GM23248 (cell line): Measurements from ENCODE around the gene ELFN1. TPM values are rescaled to one million over a fixed set of nuclear protein-coding genes. Genes with fewer than 3 reads are reported as not detected.

Experiments used
- DNase-seq: peaks from one replicate; pipeline ENCODE4 v3.0.0-alpha.2; 2015
- H2AFZ ChIP-seq: fragments of 200-600 bp; sonication (generic); 2 replicates; pipeline ENCODE4 v1.6.1; 2016; ENCODE audit warnings: antibody characterized with exemption
- H3F3A ChIP-seq: fragments of 200-600 bp; sonication (generic); 2 replicates; pipeline ENCODE4 v1.6.1; 2016; ENCODE audit warnings: mild to moderate bottlenecking, antibody characterized with exemption, mixed run types; ENCODE audit not compliant: insufficient read depth
- H3K27ac ChIP-seq: fragments of 200-600 bp; sonication (generic); 2 replicates; pipeline ENCODE4 v1.5.1; 2016; ENCODE audit warnings: mild to moderate bottlenecking
- H3K27me3 ChIP-seq: fragments of 200-600 bp; sonication (generic); replicated peaks from 2 replicates; pipeline ENCODE4 v1.6.1; 2016; ENCODE audit warnings: mild to moderate bottlenecking; ENCODE audit not compliant: insufficient read depth
- H3K36me3 ChIP-seq: fragments of 200-600 bp; sonication (generic); 2 replicates; pipeline ENCODE4 v1.6.1; 2016; ENCODE audit warnings: low read depth, mild to moderate bottlenecking
- H3K4me1 ChIP-seq: fragments of 200-600 bp; sonication (generic); 2 replicates; pipeline ENCODE4 v1.6.1; 2016; ENCODE audit warnings: mild to moderate bottlenecking; ENCODE audit not compliant: insufficient read depth
- H3K4me2 ChIP-seq: fragments of 200-600 bp; sonication (generic); one replicate; pipeline ENCODE4 v1.6.1; 2016; ENCODE audit warnings: mild to moderate bottlenecking; ENCODE audit not compliant: unreplicated experiment
- H3K4me3 ChIP-seq: fragments of 200-600 bp; sonication (generic); 2 replicates; pipeline ENCODE4 v1.5.1; 2016; ENCODE audit warnings: mild to moderate bottlenecking
- H3K79me2 ChIP-seq: fragments of 200-600 bp; sonication (generic); 2 replicates; pipeline ENCODE4 v1.6.1; 2016; ENCODE audit warnings: mild to moderate bottlenecking; ENCODE audit not compliant: insufficient read depth
- H3K9ac ChIP-seq: fragments of 200-600 bp; sonication (generic); 2 replicates; pipeline ENCODE4 v1.6.1; 2016; ENCODE audit warnings: mild to moderate bottlenecking
- H3K9me2 ChIP-seq: fragments of 200-600 bp; sonication (generic); 2 replicates; pipeline ENCODE4 v1.6.1; 2016; ENCODE audit warnings: mixed run types, mild to moderate bottlenecking, moderate library complexity; ENCODE audit not compliant: insufficient read depth
- H3K9me3 ChIP-seq: fragments of 200-600 bp; sonication (generic); one replicate; pipeline ENCODE4 v1.6.1; 2017; ENCODE audit warnings: low read depth
- H4K20me1 ChIP-seq: fragments of 200-600 bp; sonication (generic); 2 replicates; pipeline ENCODE4 v1.6.0; 2016; ENCODE audit not compliant: insufficient read depth
- EZH2 ChIP-seq: fragments of 200-600 bp; sonication (generic); IDR thresholded peaks from 2 replicates; pipeline ENCODE4 v1.6.1; 2018; ENCODE audit warnings: antibody characterized with exemption, mild to moderate bottlenecking; ENCODE audit not compliant: insufficient read depth, poor library complexity, severe bottlenecking
- EZH2phosphoT487 ChIP-seq: fragments of 200-600 bp; sonication (generic); IDR thresholded peaks from 2 replicates; pipeline ENCODE4 v1.6.1; 2018; ENCODE audit warnings: antibody characterized with exemption, moderate library complexity, mild to moderate bottlenecking, low read depth; ENCODE audit not compliant: insufficient read depth
- WGBS, 2 experiments: methylation state at CpG; one replicate each; pipeline ENCODE4 v1.1.6; 2015 to 2017; ENCODE audit warnings: low lambda C conversion rate in 2 of 2, low coverage in 1 of 2; ENCODE audit errors: missing lambda C conversion rate in 2 of 2; 5-methylcytosine and 5-hydroxymethylcytosine counted together
- in situ Hi-C: fragments of 300-500 bp; cut with MboI; formaldehyde crosslinking; loops from 2 replicates; pipeline ENCODE4 v1.15.0; 2020
- polyA plus RNA-seq: library from polyadenylated mRNA; unstranded; fragments of >200 nt; fragmentation: Nextera tagmentation; extraction: Ambion mirVana; gene quantifications from 2 replicates; pipeline ENCODE4 v1.2.1, GENCODE V29; 2016
- total RNA-seq: library from RNA; depleted of rRNA; stranded (reverse); fragments of >200 nt; shearing (Covaris generic); gene quantifications from 2 replicates; pipeline ENCODE4 v1.2.3, GENCODE V29; 2014; rRNA removed

The ELFN1 gene
- total RNA-seq (5.1 and 6.2 TPM in 2 replicates), polyA plus RNA-seq (0.13 and 0.19 TPM in 2 replicates)

DNA sequence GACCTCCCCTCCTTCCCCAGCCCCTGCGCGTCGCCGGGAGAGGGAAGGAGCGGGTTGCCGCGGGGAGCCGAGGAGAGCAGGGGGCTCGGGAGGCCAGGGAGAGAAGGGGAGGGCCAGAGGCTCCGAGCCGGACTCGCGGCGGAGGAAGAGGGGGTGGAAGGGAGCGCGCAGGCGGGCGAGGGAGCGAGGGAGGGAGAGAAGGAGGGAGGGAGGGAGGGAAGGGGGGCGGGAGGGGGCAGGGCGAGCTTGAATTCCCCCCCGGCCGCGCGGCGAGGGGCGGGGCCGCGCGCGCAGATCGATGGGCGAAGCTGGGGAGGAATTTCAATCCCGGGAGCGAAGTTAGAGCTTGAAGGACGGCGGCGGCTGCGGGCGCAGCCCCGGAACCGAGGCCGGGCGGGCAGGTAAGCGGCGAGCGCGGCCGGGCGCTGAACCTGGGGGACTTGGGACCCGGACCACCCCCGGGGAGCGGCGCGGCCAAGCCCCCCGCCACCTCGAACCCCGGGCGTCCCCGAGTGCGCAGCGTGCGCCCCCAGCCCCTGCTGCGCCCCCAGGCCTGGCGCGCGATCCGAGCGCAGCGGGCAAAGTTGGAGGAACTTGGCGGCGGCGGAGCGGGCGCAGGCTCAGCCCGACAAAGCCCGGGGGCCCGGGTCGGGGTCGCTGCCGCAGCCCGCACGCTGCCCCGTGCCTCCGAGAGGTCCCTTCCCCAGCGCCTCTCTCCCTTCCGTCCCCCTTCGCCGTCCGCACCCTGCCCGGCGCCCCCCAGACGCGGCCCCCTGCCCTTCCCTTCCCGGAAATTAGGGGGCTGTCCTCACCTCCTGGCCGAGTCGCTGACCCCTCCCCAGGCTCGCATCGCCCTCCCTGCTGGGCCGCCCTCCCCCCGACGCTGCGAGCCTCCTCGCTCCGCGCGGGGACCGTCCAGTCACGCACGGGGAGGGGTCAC is at the start of gene ELFN1:
ELFN1 (plus strand) TSS at position 324 of the 940 bp plus-strand sequence. CDS start 74,320 bp downstream, outside the sequence.
- no peaks in the 10 kb centered on the region for H3K9me2 ChIP-seq
- in situ Hi-C loops: no loop called here
- 3 to 15% methylated on average over 9 to 88 of the region's 110 CpGs for WGBS, 2 experiments
- H3K9ac ChIP-seq: no peak within 1 kb of the TSS
- no peak within 1 kb of the TSS for H3K27ac ChIP-seq
- H3K27me3 ChIP-seq: peaks cover 4% of the 10 kb centered on the region; the same call in 1 of the 2 replicates
- H3K4me2 ChIP-seq: peak within 1 kb of the TSS; percentile 57
- no peak within 1 kb of the TSS for H2AFZ ChIP-seq
- H3K9me3 ChIP-seq: no peaks in the 10 kb centered on the region
- no peaks in the 10 kb centered on the region for H3K4me1 ChIP-seq
- no peak for TF ChIP-seq EZH2
- no peak for TF ChIP-seq EZH2phosphoT487
- 0 out of 2 replicates have a peak, but pooled peaks cover 5% of the 10 kb centered on the region for H3F3A ChIP-seq
- DNase-seq: peak; percentile 49
- no peaks in the 10 kb centered on the region for H4K20me1 ChIP-seq
- H3K4me3 ChIP-seq: peak within 1 kb of the TSS; percentile 60
- no peaks in the 10 kb centered on the region for H3K79me2 ChIP-seq
- no peaks in the 10 kb centered on the region for H3K36me3 ChIP-seq

DNA sequence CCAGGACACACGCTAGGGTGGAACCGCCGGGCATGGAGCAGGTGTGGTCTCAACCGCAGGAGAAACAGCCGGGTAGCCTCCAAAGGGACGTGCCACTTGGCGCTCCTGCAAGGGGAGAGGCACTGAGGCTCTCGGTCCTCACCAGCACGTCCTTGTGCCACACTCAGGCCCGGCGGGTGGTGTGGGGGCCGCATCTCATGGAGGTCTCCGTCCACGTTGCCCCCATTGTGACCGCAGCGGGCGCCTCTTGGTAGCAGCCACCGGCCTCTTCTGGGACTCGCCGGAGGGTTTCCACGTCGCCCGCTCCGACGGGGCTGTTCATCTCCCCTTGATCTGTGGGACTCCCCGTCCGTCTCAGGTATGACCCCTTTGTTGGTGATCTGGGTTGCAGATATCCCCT is 49.2 kb upstream of the ELFN1 start:
- WGBS, 2 experiments: 49 to 51% methylated on average over 25 to 27 of the region's 27 CpGs
- no peak for DNase-seq

DNA sequence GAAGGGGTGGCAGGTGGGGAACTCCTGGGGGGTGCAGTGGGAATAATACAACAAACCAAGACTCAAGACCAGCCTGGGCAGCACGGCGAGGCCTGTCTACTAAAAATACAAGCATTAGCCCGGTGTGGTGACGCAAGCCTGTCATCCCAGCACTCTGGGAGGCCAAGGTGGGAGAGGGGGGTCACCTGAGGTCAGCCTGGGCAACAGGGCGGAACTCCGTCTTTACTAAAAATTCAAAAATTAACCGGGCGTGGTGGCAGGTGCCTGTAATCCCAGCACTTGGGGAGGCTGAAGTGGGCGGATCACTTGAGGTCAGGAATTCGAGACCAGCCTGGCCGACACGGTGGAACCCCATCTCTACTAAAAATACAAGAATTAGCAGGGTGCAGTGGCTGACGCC is 48.4 kb upstream of the ELFN1 start:
- Histone ChIP-seq H3F3A (no peaks in the 10 kb centered on the region), H2AFZ (no peak overlapping the region), H3K4me3 (no peak overlapping the region), H3K36me3 (no peaks in the 10 kb centered on the region), H3K79me2 (no peaks in the 10 kb centered on the region), H3K9me2 (no peaks in the 10 kb centered on the region), H4K20me1 (no peaks in the 10 kb centered on the region), H3K9me3 (no peaks in the 10 kb centered on the region), H3K9ac (no peak overlapping the region), H3K27ac (no peak overlapping the region), H3K4me1 (no peaks in the 10 kb centered on the region), H3K4me2 (no peak overlapping the region), H3K27me3 (0 out of 2 replicates have a peak, but pooled peaks cover 6% of the 10 kb centered on the region)
- in situ Hi-C loops: no loop called here
- 74 to 75% methylated on average over 13 of the region's 13 CpGs for WGBS, 2 experiments
- DNase-seq: no peak
- TF ChIP-seq EZH2 (no peak), EZH2phosphoT487 (no peak)

More for the DNA sequence above, 49.2 kb upstream of the ELFN1 start:
- no peak overlapping the region for H2AFZ ChIP-seq
- H3K79me2 ChIP-seq: no peaks in the 10 kb centered on the region
- no peaks in the 10 kb centered on the region for H3F3A ChIP-seq
- no peak overlapping the region for H3K9ac ChIP-seq
- no peak overlapping the region for H3K4me3 ChIP-seq
- in situ Hi-C loops: no loop called here
- no peaks in the 10 kb centered on the region for H4K20me1 ChIP-seq
- no peaks in the 10 kb centered on the region for H3K4me1 ChIP-seq
- no peaks in the 10 kb centered on the region for H3K9me3 ChIP-seq
- no peak overlapping the region for H3K27ac ChIP-seq
- no peak overlapping the region for H3K4me2 ChIP-seq
- H3K36me3 ChIP-seq: no peaks in the 10 kb centered on the region
- no peaks in the 10 kb centered on the region for H3K9me2 ChIP-seq
- 0 out of 2 replicates have a peak, but pooled peaks cover 6% of the 10 kb centered on the region for H3K27me3 ChIP-seq
- TF ChIP-seq EZH2 (no peak), EZH2phosphoT487 (no peak)

DNA sequence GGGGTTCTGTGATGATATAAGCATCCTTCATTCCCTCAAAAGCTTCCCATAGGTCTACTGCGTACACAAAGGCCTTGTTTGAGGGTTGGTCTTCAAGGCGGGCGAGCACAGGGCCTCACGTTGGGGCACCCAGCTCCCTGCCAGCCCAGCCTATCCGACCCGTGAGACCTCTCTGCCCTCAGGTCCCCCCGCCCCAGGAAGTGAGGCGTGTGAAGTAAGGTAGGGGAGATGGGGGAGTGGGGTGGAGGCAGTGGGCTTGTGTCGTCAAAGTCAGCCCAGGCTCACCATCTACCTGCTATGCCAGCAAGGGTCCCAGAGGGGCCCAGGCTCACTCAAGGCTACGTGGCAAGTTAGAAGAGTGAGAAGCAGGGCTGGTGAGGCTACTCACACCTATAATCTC is 47.6 kb upstream of the ELFN1 start:
- Histone ChIP-seq H3K9ac (no peak overlapping the region), H4K20me1 (no peaks in the 10 kb centered on the region), H3K79me2 (no peaks in the 10 kb centered on the region), H3K4me1 (no peaks in the 10 kb centered on the region), H3K27ac (no peak overlapping the region), H2AFZ (no peak overlapping the region), H3F3A (no peaks in the 10 kb centered on the region), H3K9me3 (no peaks in the 10 kb centered on the region), H3K4me2 (no peak overlapping the region), H3K4me3 (no peak overlapping the region), H3K36me3 (no peaks in the 10 kb centered on the region), H3K9me2 (no peaks in the 10 kb centered on the region), H3K27me3 (0 out of 2 replicates have a peak, but pooled peaks cover 6% of the 10 kb centered on the region)
- DNase-seq: no peak
- no peak for TF ChIP-seq EZH2
- no peak for TF ChIP-seq EZH2phosphoT487
- 74 to 81% methylated on average over 10 of the region's 10 CpGs for WGBS, 2 experiments
- in situ Hi-C loops: no loop called here
